ENCODE data around the gene YY1. TPM values are rescaled to one million over a fixed set of nuclear protein-coding genes. Genes with fewer than 3 reads are reported as not detected.
"Not testable (repeated sequence)": the region's sequence is repeated elsewhere in the genome, so short reads cannot be mapped to it uniquely, and the experiment has no call there.

The YY1 gene
- total RNA-seq, 1 donor from 2014 or later = 101 TPM

DNA sequence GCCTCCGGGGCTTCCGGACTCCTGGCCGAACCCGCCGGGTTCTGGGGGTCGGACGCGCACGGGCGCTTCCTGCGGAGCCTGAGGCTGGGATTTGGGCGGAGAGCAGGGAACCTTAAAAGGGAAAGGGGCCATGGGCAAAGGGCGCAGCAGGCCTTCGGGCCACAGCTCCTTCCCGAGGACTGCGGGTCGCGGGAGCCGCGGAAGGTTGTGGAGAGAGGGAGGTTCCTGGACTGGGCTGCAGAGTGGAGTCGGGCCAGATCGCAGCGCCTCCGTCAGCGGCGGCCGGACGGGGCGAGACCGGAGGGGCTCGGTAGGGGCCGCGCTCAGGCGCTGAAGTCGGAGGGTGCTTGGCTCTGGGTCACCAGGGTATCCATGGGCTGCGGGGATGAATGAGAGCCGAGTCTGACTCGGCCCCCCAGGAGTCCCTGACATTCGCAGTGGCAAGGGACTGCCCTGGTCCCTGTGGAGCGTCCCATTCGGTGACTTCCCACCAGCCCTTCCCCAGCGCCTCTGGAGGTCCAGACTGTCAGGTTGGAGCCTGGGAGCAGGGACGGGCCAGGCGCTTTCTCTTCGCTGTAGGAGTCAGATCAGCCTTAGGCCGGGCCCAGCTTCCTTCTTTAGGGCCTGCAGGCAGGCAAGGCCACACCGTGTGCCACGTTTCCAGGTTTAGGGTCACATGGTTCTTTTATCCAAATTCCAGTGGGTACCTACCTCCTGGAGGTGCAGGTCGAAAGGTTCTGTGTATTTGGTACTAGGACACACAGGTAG is 68.2 kb downstream of the YY1 start:
- intact Hi-C loops (cut with micrococcal nuclease) = loop anchor here (1.0 kb wide), 1 partner anchor 22 kb away; no protein-coding TSS in a partner anchor

DNA sequence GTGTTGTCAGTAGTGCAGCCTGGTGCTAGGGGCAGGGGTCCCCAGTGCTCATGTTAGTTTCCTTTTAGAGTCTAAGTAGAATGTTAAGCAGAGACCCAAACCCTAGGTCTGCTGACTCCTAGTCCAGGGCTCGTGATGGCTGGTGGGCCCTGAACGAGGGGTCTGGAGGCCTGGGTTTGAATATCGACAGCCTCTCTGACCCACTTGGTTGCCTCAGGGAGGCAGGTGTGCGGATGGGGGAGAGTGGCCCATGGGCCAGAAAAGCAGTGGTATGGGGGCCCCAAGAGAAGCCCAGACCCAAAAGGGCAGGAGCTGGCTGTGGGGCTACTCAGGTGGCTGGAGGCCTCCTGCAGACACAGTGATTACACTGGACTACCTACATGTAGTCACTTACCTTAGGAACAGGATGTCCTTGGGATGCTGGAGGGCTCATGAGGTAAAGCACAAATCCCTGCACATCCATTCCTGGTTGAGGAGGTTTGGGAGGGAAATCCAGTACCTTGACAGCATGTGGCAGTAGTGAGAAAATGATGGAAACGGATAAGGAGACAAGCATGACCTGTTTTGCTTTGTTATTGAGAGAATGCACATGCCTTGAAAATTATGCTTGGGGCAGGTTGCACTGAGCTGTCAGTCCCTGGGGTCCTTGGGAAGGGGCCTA is 69.0 kb downstream of the YY1 start:
- intact Hi-C loops (cut with micrococcal nuclease) = no loop called here

DNA sequence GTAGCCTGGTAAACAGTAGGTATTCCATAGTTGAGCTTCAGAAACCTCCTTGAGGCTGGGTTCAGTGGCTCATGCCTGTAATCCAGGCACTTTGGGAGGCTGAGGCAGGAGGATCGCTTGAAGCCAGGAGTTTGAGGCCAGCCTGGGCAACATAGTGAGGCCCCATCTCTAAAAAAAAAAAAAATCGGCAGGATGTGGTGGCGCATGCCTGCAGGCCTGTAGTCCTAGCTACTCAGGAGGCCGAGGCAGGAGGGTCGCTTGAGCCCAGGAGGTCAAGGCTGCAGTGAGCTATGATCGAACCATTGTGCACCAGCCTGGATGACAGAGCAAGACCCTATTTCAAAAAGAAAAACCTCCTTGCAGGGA is 69.5 kb downstream of the YY1 start:
- intact Hi-C loops (cut with micrococcal nuclease) = not testable (repeated sequence)

DNA sequence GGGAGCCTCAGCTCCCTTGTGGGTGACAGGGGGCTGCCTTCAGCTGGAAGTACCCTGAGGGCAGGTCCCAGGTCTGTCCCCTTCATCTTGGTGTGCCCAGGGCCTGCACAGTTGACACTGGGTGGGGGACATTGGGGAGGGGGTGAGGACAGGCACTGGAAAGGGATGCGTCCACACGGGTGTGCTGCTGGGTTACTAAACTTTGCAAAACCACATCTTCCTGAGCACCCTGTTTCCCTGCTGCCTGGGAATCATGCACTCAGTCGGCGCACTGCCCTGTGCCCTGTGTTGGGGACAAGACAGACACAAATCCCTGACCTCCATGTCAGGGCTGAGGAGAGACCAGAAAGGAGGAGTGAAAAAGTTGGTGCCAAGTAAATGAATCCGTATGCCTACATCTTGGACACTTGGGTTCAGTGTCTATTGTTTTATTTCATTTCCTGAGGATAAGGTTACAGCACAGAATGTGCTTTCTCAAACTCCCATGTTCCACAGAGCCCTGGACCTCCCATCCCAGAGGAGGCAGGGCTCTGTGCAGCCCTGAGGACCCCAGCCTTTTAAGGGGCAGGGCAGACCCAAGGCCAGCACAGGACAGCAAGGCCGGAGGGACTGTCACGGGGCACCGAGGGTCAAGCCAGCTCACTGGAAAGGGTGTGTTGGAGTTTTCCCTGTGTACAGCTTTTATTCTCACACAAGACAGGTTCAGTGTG is 70.2 kb downstream of the YY1 start:
- intact Hi-C loops (cut with micrococcal nuclease) = no loop called here

- intact Hi-C loops (cut with micrococcal nuclease) = not testable (repeated sequence)
Observed at GRCh38 chr14:100312110-100312876, 73.3 kb downstream of the YY1 start.

DNA sequence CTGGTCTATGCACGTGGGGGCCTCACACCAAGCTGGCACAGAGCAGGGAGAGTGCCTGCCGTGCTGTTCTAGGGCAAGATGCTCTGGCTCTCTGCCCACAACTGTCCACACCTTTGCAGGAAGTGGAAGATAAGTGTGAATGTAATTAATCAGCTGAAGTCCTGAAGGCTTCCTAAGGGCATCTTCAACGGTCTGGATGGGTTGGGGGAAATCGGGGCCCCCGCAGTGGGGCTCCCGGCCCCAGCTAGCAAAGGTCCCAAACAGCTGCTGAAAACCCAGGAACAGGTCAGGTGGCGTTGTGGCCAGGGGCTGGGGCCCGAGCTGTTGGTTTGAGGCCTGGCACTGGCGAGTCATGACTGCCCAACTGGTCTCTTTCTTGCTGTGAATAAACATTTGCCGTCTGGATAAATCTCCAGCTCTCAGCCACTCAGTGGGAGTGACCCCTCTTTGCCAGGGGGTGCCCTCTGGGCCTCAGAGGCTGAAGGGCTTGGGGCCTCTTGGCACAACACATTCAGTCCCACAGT is 74.0 kb downstream of the YY1 start:
- intact Hi-C loops (cut with micrococcal nuclease) = no loop called here

DNA sequence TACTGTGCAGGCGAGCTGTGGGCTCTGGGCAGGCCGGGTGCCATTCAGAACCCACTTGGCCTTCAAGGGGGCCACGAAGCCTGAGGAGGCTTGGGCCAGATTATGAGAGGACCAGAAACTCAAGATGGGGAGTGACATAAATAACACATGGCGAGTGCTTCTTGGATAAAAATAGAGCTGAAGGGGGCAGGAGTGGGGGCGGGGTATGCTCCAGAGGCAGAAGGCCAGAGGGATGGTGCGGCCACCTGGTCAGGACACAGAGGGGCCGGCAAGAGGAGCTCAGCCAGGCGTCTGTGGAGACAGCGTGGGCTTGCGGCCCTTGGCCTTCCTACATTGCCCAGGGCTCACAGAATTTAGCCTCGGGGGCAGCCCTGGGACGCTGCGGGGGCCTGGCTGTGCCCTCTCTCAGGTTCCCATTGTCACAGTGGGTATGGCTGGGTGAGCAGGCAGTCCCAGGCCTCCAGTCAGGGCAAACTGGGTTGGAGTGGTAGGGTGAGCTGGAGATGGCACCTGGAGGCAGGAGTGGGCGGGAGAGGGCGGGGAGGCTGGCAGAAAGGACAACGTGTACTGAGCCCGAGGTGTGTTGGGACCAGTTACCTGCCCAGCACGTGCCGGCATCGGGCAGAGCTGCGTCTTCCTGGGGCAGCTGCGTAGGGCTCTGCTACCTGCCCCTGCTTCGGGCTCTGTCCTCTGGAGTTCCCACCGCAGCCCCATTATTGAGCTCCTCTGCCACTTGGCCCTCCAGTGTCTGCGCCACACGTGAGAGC is 74.7 kb downstream of the YY1 start:
- intact Hi-C loops (cut with micrococcal nuclease) = no loop called here

- intact Hi-C loops (cut with micrococcal nuclease) = no loop called here
Observed at GRCh38 chr14:100314724-100315123, 75.8 kb downstream of the YY1 start.

GRCh38 chr14:100317389-100317788 is 78.4 kb downstream of the YY1 start:
- intact Hi-C loops (cut with micrococcal nuclease) = no loop called here

DNA sequence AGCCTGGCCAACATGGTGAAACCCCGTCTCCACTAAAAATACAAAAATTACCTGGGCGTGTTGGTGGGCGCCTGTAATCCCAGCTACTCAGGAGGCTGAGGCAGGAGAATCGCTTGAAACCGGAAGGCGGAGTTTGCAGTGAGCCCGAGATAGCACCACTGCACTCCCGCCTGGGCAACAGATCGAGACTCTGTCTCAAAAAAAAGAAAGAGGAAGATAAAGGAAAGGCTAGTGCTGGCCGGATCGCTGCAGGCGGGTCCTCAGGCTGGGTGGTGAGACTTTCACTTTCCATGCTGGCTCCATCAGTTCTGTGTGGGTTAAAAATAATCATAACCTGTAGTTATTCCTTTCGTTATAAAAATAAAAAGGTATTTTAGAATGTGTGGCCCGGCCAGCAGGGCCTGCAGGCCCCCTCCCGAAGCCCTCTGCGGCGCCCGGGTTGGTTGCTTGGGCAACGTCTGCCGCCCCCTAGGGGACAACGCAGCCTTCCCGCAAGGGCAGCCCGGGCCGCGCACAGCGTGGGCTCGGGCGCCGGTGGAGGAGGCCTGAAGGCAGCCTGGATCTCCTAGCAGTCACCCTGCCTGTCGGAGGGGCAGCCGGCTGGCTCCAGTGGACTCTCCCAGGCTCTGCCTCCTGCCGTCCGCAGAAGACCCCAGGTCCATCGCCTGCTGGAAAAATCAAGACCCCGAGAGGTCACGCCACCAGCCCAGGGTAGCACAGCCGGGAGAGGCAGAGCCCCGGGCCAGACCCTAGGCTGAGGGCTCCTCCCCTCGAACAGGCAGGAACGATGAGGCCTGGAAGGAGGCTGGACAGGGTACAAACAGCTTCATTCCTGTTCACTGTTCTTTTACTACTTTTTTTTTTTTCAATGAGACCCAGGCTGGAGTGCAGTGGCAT is 79.2 kb downstream of the YY1 start:
- intact Hi-C loops (cut with micrococcal nuclease) = loop anchor here (1.0 kb wide), 1 partner anchor 59 kb away; no protein-coding TSS in a partner anchor

GRCh38 chr14:100320157-100320856 is 81.4 kb downstream of the YY1 start:
- intact Hi-C loops (cut with micrococcal nuclease) = no loop called here

GRCh38 chr14:100321473-100322137 is 82.7 kb downstream of the YY1 start:
- intact Hi-C loops (cut with micrococcal nuclease) = no loop called here

GRCh38 chr14:100322138-100322957 is 83.4 kb downstream of the YY1 start:
- intact Hi-C loops (cut with micrococcal nuclease) = no loop called here

- intact Hi-C loops (cut with micrococcal nuclease) = no loop called here
Observed at GRCh38 chr14:100323121-100323941, 84.4 kb downstream of the YY1 start, which contains the start of gene SLC25A47. Gene SLC25A47, plus strand, starts transcription at chr14:100323339. Its CDS starts 76 bp downstream, at chr14:100323415.

- intact Hi-C loops (cut with micrococcal nuclease) = no loop called here
Observed at GRCh38 chr14:100323942-100324307, 85.0 kb downstream of the YY1 start.

GRCh38 chr14:100325231-100325632 is 86.3 kb downstream of the YY1 start:
- intact Hi-C loops (cut with micrococcal nuclease) = no loop called here
